ENCODE results near the gene PPP6R2. TPM values are rescaled to one million over a fixed set of nuclear protein-coding genes. Genes with fewer than 3 reads are reported as not detected.

The PPP6R2 gene
- total and polyA plus RNA-seq, 12 donors: 34.7 to 51.5 (median 37.7) TPM

- DNase-seq: no peak
- intact Hi-C loops (cut with DNase I): no loop called here
- TF ChIP-seq CTCF (IDR thresholded peaks at IDR 0.05): no peak
- Histone ChIP-seq H3K27ac (no peak overlapping the region), H3K36me3 (peaks cover 11 to 100% (median 71%) of the 10 kb centered on the region in 9 donors), H3K4me3 (no peak overlapping the region), H3K27me3 (no peaks in the 10 kb centered on the region), H3K4me1 (no peaks in the 10 kb centered on the region), H3K9me3 (no peaks in the 10 kb centered on the region)
- 96% methylated on average over 17 of the region's 17 CpGs for WGBS, 2 donors
- ATAC-seq: no peak
Measured at GRCh38 chr22:50460938-50461337, 117.8 kb downstream of the PPP6R2 start.

DNA sequence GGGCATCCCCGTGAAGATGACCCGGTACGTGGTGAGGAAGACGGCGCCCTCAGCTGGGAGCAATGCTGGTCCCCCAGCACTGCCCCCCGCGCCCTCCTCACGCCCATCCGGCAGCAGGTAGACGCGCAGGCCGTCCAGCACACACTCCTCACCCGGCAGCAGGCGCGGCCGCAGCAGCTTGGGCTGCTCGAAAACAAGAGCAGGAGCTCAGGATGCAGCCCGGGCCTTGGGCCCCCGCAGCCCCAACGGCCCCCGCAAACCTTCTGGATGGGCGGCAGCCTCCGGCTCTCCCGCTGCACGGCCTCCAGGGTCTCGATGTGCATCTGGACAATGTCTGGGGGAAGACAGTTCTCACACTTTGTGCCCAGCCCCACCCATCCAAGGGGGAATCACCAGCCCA is 118.4 kb downstream of the PPP6R2 start:
- ATAC-seq (no peak), DNase-seq (no peak)
- H3K4me1 ChIP-seq: no peaks in the 10 kb centered on the region
- intact Hi-C loops (cut with DNase I): no loop called here
- peaks cover 11 to 100% (median 74%) of the 10 kb centered on the region in 9 donors for H3K36me3 ChIP-seq
- H3K27me3 ChIP-seq: no peaks in the 10 kb centered on the region
- H3K4me3 ChIP-seq: no peak overlapping the region
- no peak for TF ChIP-seq CTCF (IDR thresholded peaks at IDR 0.05)
- H3K9me3 ChIP-seq: no peaks in the 10 kb centered on the region
- H3K27ac ChIP-seq: no peak overlapping the region
- WGBS, 2 donors: 93 to 94% methylated on average over 26 of the region's 26 CpGs

GRCh38 chr22:50461979-50462540 is 118.9 kb downstream of the PPP6R2 start:
- intact Hi-C loops (cut with DNase I): no loop called here
- 94 to 95% methylated on average over 30 of the region's 30 CpGs for WGBS, 2 donors
- Histone ChIP-seq H3K4me3 (no peak overlapping the region), H3K4me1 (no peaks in the 10 kb centered on the region), H3K27ac (no peak overlapping the region), H3K27me3 (no peaks in the 10 kb centered on the region), H3K9me3 (no peaks in the 10 kb centered on the region), H3K36me3 (peaks cover 11 to 100% (median 78%) of the 10 kb centered on the region in 9 donors)
- no peak for ATAC-seq
- no peak for TF ChIP-seq CTCF (IDR thresholded peaks at IDR 0.05)
- no peak for DNase-seq

GRCh38 chr22:50463188-50463900 is 120.2 kb downstream of the PPP6R2 start:
- ATAC-seq: no peak
- Histone ChIP-seq H3K27ac (no peak overlapping the region), H3K27me3 (no peaks in the 10 kb centered on the region), H3K36me3 (peaks cover 11 to 99% (median 87%) of the 10 kb centered on the region in 9 donors), H3K9me3 (no peaks in the 10 kb centered on the region), H3K4me1 (peaks cover 0 to 2% (median 0%) of the 10 kb centered on the region in 9 donors), H3K4me3 (no peak overlapping the region)
- no peak for TF ChIP-seq CTCF (IDR thresholded peaks at IDR 0.05)
- DNase-seq: no peak
- intact Hi-C loops (cut with DNase I): no loop called here
- WGBS, 2 donors: 94 to 95% methylated on average over 28 of the region's 28 CpGs

All from heart right ventricle (tissue), 16 donors.